Measurements from ENCODE around the gene CADM1. TPM values are rescaled to one million over a fixed set of nuclear protein-coding genes. Genes with fewer than 3 reads are reported as not detected.

Gene CADM1
- total RNA-seq, 1 donor: 86.5 TPM

DNA sequence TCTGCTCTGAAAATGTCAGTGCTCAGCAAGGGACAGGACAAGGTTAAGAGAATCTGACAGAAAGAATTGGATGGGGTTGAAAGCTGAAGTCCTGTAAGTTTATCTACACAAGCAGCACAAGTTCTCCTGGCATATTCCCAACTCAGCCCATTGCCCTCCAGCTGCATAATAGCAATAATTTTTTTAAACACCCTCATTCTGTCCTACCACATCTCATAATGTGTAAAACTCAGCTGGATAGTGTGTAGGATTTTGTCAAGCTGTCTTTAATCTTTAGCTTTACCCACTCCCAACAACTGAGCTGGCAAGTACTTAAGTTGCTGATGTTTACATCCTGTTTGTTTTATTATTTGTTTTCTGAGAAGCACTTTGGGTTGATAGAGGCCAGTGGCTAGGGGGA, 158.9 kb downstream of the CADM1 start:
- Histone ChIP-seq H3K4me1 (ENCODE audit: insufficient read depth, low read length) (no peaks in the 10 kb centered on the region), H3K27me3 (ENCODE audit: insufficient read depth, low read length) (no peaks in the 10 kb centered on the region), H3K9me3 (ENCODE audit: low read depth, low read length) (no peaks in the 10 kb centered on the region), H3K79me2 (ENCODE audit: insufficient read depth, low read length) (no peaks in the 10 kb centered on the region), H2AFZ (ENCODE audit: low read length) (no peak overlapping the region), H3K4me3 (ENCODE audit: insufficient read depth, low read length) (no peak overlapping the region), H3K27ac (ENCODE audit: low read depth, low read length) (no peak overlapping the region), H3K36me3 (ENCODE audit: insufficient read depth, low read length) (no peaks in the 10 kb centered on the region), H4K20me1 (ENCODE audit: insufficient read depth, low read length) (no peaks in the 10 kb centered on the region), H3K4me2 (ENCODE audit: insufficient read depth, low read length) (no peak overlapping the region)
- DNase-seq (ENCODE audit: insufficient read length, low spot score, missing footprints): no peak
- no peak for TF ChIP-seq CTCF (IDR thresholded peaks at IDR 0.05; ENCODE audit: extremely low read depth, low read depth, low read length)

- no peaks in the 10 kb centered on the region for H3K36me3 ChIP-seq (ENCODE audit: insufficient read depth, low read length)
- no peak overlapping the region for H3K27ac ChIP-seq (ENCODE audit: low read depth, low read length)
- TF ChIP-seq CTCF (IDR thresholded peaks at IDR 0.05; ENCODE audit: extremely low read depth, low read depth, low read length): no peak
- H3K27me3 ChIP-seq (ENCODE audit: insufficient read depth, low read length): no peaks in the 10 kb centered on the region
- H3K79me2 ChIP-seq (ENCODE audit: insufficient read depth, low read length): no peaks in the 10 kb centered on the region
- no peak overlapping the region for H3K4me3 ChIP-seq (ENCODE audit: insufficient read depth, low read length)
- no peaks in the 10 kb centered on the region for H4K20me1 ChIP-seq (ENCODE audit: insufficient read depth, low read length)
- no peak overlapping the region for H2AFZ ChIP-seq (ENCODE audit: low read length)
- no peaks in the 10 kb centered on the region for H3K4me1 ChIP-seq (ENCODE audit: insufficient read depth, low read length)
- H3K4me2 ChIP-seq (ENCODE audit: insufficient read depth, low read length): no peak overlapping the region
- H3K9me3 ChIP-seq (ENCODE audit: low read depth, low read length): no peaks in the 10 kb centered on the region
- no peak for DNase-seq (ENCODE audit: insufficient read length, low spot score, missing footprints)
These were observed 159.4 kb downstream of the CADM1 start for GRCh38 chr11:115344846-115345245.

DNA sequence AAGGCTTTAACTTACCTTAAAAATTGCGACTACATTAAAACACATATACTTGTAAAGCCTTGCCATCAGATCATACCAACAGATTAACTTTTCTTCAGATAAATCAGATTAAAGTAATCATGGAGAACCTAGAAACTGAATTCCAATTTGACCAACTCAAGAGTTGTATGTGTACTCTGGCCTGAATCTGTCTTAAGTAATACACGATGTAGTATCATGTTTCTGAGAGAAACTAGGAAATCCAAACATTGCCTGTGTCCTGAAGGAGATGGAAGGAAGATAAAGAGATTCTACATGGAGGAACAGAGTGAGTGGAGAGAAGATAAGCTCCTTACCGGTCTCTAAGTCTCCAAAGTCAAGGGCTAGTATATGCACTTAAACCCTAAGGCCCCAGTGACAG, 162.1 kb downstream of the CADM1 start:
- no peak for DNase-seq (ENCODE audit: insufficient read length, low spot score, missing footprints)
- Histone ChIP-seq H3K27me3 (ENCODE audit: insufficient read depth, low read length) (no peaks in the 10 kb centered on the region), H3K36me3 (ENCODE audit: insufficient read depth, low read length) (no peaks in the 10 kb centered on the region), H4K20me1 (ENCODE audit: insufficient read depth, low read length) (no peaks in the 10 kb centered on the region), H3K79me2 (ENCODE audit: insufficient read depth, low read length) (no peaks in the 10 kb centered on the region), H3K4me3 (ENCODE audit: insufficient read depth, low read length) (no peak overlapping the region), H3K4me1 (ENCODE audit: insufficient read depth, low read length) (no peaks in the 10 kb centered on the region), H3K4me2 (ENCODE audit: insufficient read depth, low read length) (no peak overlapping the region), H3K9me3 (ENCODE audit: low read depth, low read length) (no peaks in the 10 kb centered on the region), H3K27ac (ENCODE audit: low read depth, low read length) (no peak overlapping the region), H2AFZ (ENCODE audit: low read length) (no peak overlapping the region)
- TF ChIP-seq CTCF (IDR thresholded peaks at IDR 0.05; ENCODE audit: extremely low read depth, low read depth, low read length): no peak

DNA sequence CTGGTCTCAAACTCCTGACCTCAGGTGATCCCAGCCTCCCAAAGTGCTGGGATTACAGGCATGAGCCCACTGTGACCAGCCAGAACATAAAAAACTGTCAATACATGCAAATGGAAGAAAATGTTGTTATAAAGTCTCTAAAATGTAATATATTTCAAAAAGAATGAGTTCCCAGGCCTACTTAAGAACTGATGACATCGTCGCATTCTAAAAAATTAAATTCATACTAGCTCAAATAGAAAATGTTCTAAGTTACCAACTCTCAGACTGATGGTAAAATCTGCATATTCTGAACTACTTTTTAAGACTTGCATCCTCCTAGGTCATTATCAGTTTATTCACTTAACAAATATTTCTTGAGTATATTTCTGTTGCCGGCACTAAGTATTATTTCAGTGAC, 163.3 kb downstream of the CADM1 start:
- no peaks in the 10 kb centered on the region for H3K27me3 ChIP-seq (ENCODE audit: insufficient read depth, low read length)
- H3K4me1 ChIP-seq (ENCODE audit: insufficient read depth, low read length): no peaks in the 10 kb centered on the region
- H3K9me3 ChIP-seq (ENCODE audit: low read depth, low read length): no peaks in the 10 kb centered on the region
- no peak overlapping the region for H2AFZ ChIP-seq (ENCODE audit: low read length)
- no peaks in the 10 kb centered on the region for H4K20me1 ChIP-seq (ENCODE audit: insufficient read depth, low read length)
- no peak for DNase-seq (ENCODE audit: insufficient read length, low spot score, missing footprints)
- TF ChIP-seq CTCF (IDR thresholded peaks at IDR 0.05; ENCODE audit: extremely low read depth, low read depth, low read length): no peak
- H3K4me3 ChIP-seq (ENCODE audit: insufficient read depth, low read length): no peak overlapping the region
- no peak overlapping the region for H3K4me2 ChIP-seq (ENCODE audit: insufficient read depth, low read length)
- no peaks in the 10 kb centered on the region for H3K36me3 ChIP-seq (ENCODE audit: insufficient read depth, low read length)
- no peak overlapping the region for H3K27ac ChIP-seq (ENCODE audit: low read depth, low read length)
- H3K79me2 ChIP-seq (ENCODE audit: insufficient read depth, low read length): no peaks in the 10 kb centered on the region

Data from osteoblast (primary cell).